Measurements from ENCODE around the gene LACTBL1.
"Not testable (repeated sequence)": the region's sequence is repeated elsewhere in the genome, so short reads cannot be mapped to it uniquely, and the experiment has no call there.

LACTBL1 gene

DNA sequence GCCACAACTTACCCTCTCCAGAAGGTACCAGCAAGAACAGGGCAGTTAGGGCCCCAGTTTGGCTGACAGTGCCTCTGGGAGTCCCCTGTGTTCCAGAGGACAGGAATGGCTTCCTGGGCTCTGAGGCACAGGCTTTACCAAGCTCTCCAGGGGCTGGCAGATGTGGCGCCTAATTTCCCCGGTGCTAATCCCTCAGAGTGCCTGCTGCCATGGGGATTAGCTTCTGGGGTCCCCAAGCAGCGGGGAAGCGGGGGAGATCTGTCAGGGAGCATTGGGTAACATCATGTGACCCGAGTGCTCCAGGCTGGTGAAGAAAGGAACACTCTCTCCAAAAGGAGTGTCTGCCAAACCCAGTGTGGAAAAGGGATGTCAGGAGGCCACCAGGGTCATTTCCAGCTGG lies at the start of gene LACTBL1:
Gene LACTBL1 (minus strand): TSS at position 107 of the 400 bp plus-strand sequence. CDS start 550 bp downstream, outside the sequence.
- in situ Hi-C loops (cut with HindIII; ENCODE audit: low pct_ligation_motif_present, low pct_unique_long_range_greater_than_20kb, low sequenced_read_pairs): no loop called here
- DNase-seq: no peak

DNA sequence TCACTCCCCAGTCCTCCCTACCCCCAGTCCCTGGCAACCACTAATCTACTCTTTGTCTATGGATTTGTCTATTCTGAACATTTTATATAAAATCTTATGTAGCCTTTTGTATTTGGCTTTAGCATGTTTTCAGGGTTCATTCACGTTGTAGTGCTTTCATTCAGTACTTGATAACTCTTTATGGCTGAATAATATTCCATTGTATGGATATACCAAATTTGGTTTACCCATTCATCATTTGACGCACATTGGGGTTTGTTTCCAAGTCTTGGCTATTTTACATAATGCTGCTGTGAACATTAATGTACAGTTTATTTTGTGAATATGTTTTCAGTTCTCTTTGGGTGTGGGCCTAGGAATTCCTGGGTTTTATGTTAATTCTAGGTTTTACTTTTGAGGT lies 49.2 kb upstream of the LACTBL1 start:
- in situ Hi-C loops (cut with HindIII; ENCODE audit: low pct_ligation_motif_present, low pct_unique_long_range_greater_than_20kb, low sequenced_read_pairs): no loop called here
- DNase-seq: no peak

GRCh38 chr1:23020706-23021405 lies 48.2 kb upstream of the LACTBL1 start:
- peak; percentile 7 for DNase-seq
- in situ Hi-C loops (cut with HindIII; ENCODE audit: low pct_ligation_motif_present, low pct_unique_long_range_greater_than_20kb, low sequenced_read_pairs): no loop called here

DNA sequence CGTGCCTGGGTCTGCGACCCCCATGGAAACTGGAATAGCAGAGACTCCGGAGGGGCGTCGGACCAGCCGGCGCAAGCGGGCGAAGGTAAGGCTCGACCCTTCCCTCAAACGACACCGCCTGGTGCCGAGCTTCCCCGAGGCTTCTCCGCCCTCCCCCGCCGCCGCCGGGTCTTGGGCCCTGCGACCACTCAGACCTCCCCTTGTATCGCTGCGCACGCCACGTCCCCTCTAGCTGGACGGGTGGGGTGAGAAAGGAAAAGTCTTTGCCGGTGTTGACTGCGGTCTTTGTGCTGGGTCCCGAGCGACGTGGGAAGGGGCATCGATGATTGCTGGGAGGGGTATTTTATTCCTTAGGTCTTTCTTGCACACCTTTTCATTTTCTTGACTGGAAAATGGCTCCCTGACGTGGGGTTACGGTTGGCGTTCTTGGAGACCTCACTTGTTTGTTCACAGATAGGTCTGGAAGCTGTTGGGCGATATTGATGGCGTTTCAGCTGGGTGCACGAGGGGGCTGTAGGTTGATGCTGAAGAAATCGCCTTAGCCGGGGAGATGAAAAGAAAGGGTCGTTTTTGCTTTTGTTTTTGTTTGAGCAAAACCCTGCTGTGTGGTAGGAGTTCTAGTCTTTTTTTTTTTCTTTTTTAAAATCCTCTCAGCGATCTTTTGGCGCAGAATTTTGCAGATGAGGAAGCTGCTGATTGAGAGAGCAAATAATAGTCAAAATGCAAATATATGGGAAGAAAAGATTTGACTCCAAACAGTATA lies 47.4 kb upstream of the LACTBL1 start:
- peak; percentile 28 for DNase-seq
- in situ Hi-C loops (cut with HindIII; ENCODE audit: low pct_ligation_motif_present, low pct_unique_long_range_greater_than_20kb, low sequenced_read_pairs): no loop called here

- peak; percentile 97 for DNase-seq
- in situ Hi-C loops (cut with HindIII; ENCODE audit: low pct_ligation_motif_present, low pct_unique_long_range_greater_than_20kb, low sequenced_read_pairs): no loop called here
Measured at GRCh38 chr1:23019094-23019862, 46.6 kb upstream of the LACTBL1 start, which contains the start of gene KDM1A. Gene KDM1A (plus strand): TSS chr1:23019468. CDS start chr1:23019597, 129 bp downstream.

- in situ Hi-C loops (cut with HindIII; ENCODE audit: low pct_ligation_motif_present, low pct_unique_long_range_greater_than_20kb, low sequenced_read_pairs): no loop called here
- no peak for DNase-seq
Measured at GRCh38 chr1:23018661-23019093, 46.0 kb upstream of the LACTBL1 start.

DNA sequence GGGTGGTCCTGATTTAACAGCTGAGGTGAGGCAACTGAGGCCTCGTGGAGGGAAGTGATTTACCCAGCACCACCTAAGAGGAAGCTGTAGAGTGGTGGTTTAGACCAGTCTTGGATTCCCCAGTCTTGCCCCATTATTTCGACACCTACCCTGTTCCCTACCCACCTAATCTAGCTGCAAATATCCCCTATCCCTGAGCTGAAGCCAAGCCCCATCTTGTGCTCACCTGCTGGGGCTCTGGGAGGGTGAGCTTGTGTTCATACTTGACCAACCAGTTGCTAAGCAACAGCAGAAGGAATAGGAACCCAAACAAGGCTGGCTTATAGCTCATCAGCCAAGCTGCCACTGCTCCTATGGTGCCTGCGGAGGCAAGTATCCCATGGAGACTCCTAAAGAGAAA lies 41.0 kb upstream of the LACTBL1 start:
- in situ Hi-C loops (cut with HindIII; ENCODE audit: low pct_ligation_motif_present, low pct_unique_long_range_greater_than_20kb, low sequenced_read_pairs): no loop called here
- peak; percentile 16 for DNase-seq

GRCh38 chr1:23010025-23010424 lies 37.4 kb upstream of the LACTBL1 start:
- in situ Hi-C loops (cut with HindIII; ENCODE audit: low pct_ligation_motif_present, low pct_unique_long_range_greater_than_20kb, low sequenced_read_pairs); DNase-seq: not testable (repeated sequence)

- DNase-seq: no peak
- in situ Hi-C loops (cut with HindIII; ENCODE audit: low pct_ligation_motif_present, low pct_unique_long_range_greater_than_20kb, low sequenced_read_pairs): no loop called here
Measured at GRCh38 chr1:23008901-23009300, 36.2 kb upstream of the LACTBL1 start.

GRCh38 chr1:23007106-23007505 lies 34.4 kb upstream of the LACTBL1 start:
- DNase-seq: no peak
- in situ Hi-C loops (cut with HindIII; ENCODE audit: low pct_ligation_motif_present, low pct_unique_long_range_greater_than_20kb, low sequenced_read_pairs): no loop called here

DNA sequence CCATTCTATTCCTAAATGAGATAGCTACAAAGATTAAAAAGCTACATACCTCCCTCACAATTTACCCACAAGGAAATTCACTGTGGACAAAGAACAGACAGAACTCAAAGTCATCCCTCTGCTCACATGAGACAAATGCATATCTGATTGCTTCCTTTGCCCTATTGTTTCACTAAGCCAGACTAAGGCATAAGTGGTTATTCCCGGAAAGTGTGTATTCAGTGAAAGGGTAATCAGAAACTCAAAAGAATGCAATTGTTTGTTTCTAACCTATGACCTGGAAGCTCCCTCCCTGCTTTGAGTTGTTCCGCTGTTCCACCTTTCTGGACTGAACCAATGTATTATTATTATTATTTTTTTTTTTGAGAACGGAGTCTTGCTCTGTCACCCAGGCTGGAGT lies 32.1 kb upstream of the LACTBL1 start:
- DNase-seq; in situ Hi-C loops (cut with HindIII; ENCODE audit: low pct_ligation_motif_present, low pct_unique_long_range_greater_than_20kb, low sequenced_read_pairs): not testable (repeated sequence)

- in situ Hi-C loops (cut with HindIII; ENCODE audit: low pct_ligation_motif_present, low pct_unique_long_range_greater_than_20kb, low sequenced_read_pairs): no loop called here
- DNase-seq: no peak
Measured at GRCh38 chr1:23004112-23004511, 31.4 kb upstream of the LACTBL1 start.

DNA sequence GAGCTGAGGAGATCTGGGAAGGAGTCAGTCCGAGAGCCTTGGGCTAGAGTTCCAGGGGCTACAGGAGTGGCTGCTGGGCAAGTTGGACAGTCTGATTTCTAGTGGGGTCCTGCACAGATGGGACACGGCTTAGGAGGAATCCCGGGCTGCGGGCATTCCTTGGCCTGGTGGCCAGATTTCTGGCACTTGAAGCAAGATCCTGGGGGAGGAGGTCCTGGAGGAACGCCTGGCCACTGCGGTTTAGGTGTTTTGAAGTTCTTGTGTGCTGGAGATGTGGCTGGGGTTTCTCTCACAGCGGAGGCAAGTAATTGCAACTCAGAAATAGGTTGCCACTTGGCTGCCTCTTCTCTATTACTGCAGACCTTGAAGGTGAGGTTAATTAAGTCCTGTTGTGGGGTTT lies 29.6 kb upstream of the LACTBL1 start:
- DNase-seq; in situ Hi-C loops (cut with HindIII; ENCODE audit: low pct_ligation_motif_present, low pct_unique_long_range_greater_than_20kb, low sequenced_read_pairs): not testable (repeated sequence)

- DNase-seq; in situ Hi-C loops (cut with HindIII; ENCODE audit: low pct_ligation_motif_present, low pct_unique_long_range_greater_than_20kb, low sequenced_read_pairs): not testable (repeated sequence)
Measured at GRCh38 chr1:23000133-23000532, 27.5 kb upstream of the LACTBL1 start.

GRCh38 chr1:22997528-22997927 lies 24.9 kb upstream of the LACTBL1 start:
- DNase-seq; in situ Hi-C loops (cut with HindIII; ENCODE audit: low pct_ligation_motif_present, low pct_unique_long_range_greater_than_20kb, low sequenced_read_pairs): not testable (repeated sequence)

GRCh38 chr1:22995774-22996173 lies 23.1 kb upstream of the LACTBL1 start:
- in situ Hi-C loops (cut with HindIII; ENCODE audit: low pct_ligation_motif_present, low pct_unique_long_range_greater_than_20kb, low sequenced_read_pairs): no loop called here
- no peak for DNase-seq

DNA sequence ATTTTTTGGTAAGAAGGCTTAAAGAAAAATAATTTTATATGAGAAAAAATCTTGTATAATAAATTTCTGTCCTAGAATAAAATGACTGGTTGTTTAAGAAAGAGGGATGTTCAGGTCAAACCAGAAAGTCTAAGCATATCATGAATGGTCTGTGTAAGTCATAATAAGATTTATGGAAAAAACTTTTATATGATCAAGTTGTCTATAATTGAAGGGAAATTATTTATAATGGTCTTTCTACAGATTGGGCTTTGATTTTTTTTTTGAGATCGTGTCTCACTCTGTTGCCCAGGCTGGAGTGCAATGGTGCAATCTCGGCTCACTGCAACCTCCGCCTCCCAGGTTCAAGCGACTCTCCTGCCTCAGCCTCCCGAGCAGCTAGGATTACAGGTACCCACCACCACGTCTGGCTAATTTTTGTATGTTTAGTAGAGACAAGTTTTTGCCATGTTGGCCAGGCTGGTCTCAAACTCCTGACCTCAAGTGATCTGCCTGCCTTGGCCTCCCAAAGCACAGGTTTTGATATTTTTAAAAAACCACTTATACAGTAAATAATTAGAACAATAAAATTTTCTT lies 20.6 kb upstream of the LACTBL1 start:
- in situ Hi-C loops (cut with HindIII; ENCODE audit: low pct_ligation_motif_present, low pct_unique_long_range_greater_than_20kb, low sequenced_read_pairs); DNase-seq: not testable (repeated sequence)

DNA sequence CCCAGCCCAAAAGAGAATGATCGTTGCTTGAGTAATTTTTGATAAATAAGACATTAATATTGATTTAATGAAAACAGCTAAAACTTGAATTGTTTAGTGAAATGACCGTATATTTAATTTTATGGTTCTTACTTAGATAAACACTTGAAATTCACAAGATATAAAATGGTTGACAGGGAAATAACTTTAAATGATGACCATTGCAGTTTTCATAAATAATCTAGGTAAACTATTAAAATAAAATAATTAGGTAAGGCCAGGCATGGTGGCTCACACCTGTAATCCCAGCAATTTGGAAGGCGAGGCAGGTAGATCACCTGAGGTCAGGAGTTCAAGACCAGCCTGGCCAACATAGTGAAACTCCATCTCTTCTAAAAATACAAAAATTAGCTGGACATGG lies 19.7 kb upstream of the LACTBL1 start:
- in situ Hi-C loops (cut with HindIII; ENCODE audit: low pct_ligation_motif_present, low pct_unique_long_range_greater_than_20kb, low sequenced_read_pairs): not testable (repeated sequence)

GRCh38 chr1:22983944-22984343 lies 11.3 kb upstream of the LACTBL1 start:
- no peak for DNase-seq
- in situ Hi-C loops (cut with HindIII; ENCODE audit: low pct_ligation_motif_present, low pct_unique_long_range_greater_than_20kb, low sequenced_read_pairs): no loop called here

More for the DNA sequence above, 19.7 kb upstream of the LACTBL1 start:
- not testable (repeated sequence) for DNase-seq
